ENCODE measurements around the gene LRFN3.
A peak's percentile ranks its signal among the peaks of the same experiment; 100 is the strongest.
"Not testable (repeated sequence)": the region's sequence is repeated elsewhere in the genome, so short reads cannot be mapped to it uniquely, and the experiment has no call there.

Gene LRFN3

DNA sequence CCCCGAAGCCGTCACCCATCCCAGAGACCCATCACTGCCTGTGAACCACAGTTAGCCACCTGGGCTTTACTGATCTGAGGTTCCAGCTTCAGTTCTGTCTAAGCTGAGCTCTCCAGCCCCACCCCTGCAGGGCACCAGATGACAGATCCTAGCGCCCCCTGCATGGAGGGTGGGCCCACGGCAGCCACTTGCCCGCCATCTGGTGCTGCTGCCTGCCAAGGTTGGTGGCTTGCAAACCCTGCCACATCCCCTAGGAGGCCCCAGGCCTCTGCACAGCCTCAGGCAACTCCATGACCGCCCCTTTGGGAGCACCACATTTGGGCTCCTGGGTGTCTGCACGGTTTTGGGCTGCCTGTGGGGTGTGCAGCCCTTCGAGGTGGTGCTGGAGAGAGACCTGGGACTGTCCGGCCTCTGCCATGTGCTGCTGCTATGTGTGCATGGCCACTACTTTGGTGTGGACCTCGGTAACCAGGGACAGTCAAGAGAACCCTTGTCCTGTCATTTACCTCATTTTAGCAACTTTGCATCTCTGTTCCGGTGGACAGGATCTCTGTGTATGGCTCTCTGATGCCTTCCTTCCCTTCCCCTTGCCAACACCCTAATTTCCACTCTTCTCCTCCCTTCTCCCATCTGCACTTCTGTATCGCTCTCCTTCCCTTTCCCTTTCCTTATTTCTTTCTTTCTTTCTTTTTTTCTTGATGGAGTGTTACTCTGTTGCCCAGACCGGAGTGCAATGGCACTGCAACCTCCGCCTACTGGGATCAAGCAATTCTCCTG is 41.5 kb downstream of the LRFN3 start:
- no peak for DNase-seq (ENCODE audit: low spot score)

DNA sequence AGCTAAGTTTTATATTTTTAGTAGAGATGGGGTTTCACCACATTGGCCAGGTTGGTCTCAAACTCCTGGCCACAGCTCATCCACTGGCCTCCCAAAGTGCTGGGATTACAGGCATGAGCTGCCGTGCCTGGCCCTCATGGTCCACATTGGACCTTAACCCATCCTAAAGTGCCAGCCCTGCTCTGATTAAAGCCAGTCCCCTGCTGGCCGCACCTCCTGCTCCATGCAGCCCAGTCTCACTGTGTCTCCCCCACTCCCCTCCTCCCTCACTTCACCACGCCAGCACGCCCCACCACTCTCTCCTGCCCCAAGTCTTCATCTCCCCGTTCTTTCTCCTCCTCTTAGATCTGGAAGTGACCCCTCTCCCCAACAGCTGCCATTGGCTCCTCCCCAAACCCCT is 42.1 kb downstream of the LRFN3 start:
- DNase-seq (ENCODE audit: low spot score) = no peak

DNA sequence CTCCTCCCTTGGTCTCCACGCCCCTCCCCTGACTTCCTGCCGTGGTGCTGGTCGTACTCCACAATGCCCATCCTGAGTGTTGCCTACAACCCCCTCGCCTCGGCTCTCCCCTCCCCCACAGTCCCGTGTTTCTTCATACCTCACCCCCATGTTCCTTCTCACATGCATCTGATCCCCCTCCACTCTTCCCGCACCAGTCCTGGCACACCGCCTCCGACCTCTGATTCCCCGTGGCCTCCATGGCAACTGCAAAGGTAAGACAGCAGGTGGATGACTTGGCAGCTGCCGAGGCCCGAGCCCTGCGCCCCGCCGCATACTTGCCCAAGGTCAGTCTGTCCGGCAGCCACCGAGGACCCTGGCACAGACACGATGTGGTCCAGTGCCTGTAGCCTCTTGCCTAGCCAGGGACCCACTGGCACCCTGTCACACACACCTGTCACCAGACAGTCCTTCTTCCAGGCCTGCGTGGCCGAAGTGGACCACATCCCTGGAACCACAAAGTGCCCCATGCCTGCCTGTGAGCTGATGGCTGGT is 42.7 kb downstream of the LRFN3 start:
- DNase-seq (ENCODE audit: low spot score) = no peak

DNA sequence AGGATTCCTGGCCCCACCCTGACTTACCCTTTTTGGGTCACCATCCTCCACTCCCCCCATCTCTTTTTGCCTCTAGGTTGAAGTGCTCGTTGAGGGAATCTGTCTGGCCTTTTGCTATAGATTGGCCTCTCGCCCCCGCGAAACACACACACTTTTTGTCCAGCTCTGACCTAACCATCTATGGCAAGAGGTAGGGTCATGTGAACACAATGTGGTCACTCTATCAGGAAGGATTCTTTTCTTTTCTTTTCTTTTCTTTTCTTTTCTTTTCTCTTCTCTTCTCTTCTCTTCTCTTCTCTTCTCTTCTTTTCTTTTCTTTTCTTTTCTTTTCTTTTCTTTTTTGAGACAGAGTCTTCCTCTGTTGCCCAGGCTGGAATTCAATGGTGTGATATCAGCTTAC is 44.8 kb downstream of the LRFN3 start:
- DNase-seq (ENCODE audit: low spot score) = not testable (repeated sequence)

DNA sequence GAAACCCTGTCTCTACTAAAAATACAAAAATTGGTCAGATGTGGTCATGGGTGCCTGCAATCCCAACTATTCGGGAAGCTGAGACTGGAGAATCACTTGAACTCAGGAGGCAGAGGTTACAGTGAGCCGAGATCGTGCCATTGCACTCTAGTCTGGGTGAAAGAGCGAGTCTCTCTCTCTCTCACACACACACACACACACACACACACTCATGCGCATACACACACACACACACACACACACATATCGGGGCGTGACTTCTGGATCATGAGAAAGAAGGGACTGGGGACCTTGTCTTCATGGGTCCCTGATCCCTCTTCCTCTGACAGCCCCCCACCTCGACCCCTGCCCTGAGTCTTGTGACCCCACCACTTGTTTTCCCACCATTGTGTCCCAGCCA is 47.0 kb downstream of the LRFN3 start:
- DNase-seq (ENCODE audit: low spot score) = no peak

DNA sequence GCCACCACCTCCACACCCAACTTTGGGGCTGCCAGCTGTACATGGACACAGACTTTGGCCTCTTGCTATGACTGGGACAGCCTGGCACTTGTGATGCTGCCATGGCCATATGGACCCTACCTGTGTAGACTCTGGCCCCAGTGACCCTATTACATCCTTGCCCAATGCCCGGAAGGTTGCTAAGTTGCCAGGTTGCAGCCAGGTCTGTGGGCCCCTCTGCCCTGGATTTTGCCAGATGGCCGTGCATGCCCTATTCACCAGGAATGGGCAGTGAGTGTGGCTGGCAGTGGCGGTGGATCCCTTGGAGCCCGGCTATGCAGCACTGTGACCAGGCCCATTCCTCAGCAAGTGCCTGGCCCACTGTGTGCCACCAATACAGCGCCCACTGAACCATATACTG is 49.9 kb downstream of the LRFN3 start:
- DNase-seq (ENCODE audit: low spot score) = no peak

DNA sequence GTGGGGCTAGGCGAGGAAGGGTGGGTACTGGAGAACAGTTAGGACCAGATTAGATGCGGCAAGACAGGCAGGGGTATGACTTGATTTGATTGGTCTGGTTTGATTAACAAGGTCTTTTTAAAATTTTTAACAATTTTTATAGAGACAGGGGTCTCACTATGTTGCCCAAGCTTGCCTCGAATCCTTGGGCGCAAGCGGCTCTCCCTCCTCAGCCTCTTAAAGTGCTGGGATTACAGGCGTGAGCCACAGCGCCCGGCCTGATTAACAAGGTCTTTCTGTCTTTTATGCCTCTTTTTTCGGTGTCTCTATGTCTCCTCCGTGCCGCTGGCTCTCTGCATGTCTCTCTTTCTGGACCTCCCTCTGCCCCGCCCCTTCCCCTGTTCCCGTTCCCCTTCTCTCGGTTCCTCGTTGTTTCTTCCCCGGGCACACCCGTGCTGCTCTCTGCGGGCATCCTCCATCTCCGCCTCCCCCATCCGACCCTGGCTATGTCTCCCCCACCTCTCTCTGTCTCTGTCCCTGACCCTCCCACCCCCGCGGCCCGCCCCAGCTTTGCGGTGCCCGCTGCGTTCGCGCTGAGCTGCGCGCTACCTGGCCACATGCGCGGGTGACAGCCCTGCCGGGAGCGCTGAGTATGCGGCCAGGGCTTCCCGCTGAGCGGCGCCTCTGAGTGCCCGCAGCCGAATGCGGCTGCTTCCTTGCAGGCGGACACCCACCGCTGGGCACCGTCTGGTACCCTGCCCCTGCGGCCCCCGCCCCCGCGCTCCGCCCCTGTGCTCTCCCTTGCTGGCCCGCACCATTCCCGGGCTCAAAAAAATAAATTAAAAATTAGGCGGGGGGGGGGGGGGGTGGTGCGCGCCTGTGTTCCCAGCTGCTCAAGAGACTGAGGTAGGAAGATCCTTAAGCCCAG is 50.7 kb downstream of the LRFN3 start:
- peak; percentile 18 for DNase-seq (ENCODE audit: low spot score)

DNA sequence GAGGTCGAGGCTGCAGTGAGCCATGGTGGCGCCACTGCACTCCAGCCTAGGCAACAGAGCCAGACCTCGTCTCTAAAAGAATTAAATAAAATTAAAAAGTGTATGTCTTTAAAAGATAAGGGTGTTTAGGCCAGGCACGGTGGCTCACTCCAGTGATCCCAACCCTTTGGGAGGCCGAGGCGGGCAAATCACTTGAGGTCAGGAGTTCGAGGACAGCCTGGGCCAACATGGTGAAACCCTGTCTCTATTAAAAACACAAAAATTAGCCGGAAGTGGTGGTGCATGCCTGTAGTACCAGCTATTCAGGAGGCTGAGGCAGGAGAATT is 51.4 kb downstream of the LRFN3 start:
- DNase-seq (ENCODE audit: low spot score) = no peak

DNA sequence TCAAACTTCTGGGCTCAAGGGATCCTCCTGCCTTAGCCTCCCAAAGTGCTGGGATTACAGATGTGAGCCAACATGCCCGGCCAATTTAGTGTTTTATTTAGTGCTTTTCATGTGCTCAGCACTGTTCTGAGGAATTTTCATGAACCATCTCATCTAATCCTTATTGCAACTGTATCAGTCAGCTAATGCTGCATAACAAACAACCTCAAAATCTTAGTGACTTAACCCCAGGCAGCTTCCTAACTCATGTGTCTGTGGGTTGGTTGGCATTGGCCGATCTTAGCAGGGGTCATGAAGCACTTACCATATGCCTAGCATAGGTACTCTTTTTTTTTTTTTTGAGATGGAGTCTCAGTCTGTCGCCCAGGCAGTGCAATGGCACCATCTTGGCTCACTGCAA is 52.6 kb downstream of the LRFN3 start:
- no peak for DNase-seq (ENCODE audit: low spot score)

DNA sequence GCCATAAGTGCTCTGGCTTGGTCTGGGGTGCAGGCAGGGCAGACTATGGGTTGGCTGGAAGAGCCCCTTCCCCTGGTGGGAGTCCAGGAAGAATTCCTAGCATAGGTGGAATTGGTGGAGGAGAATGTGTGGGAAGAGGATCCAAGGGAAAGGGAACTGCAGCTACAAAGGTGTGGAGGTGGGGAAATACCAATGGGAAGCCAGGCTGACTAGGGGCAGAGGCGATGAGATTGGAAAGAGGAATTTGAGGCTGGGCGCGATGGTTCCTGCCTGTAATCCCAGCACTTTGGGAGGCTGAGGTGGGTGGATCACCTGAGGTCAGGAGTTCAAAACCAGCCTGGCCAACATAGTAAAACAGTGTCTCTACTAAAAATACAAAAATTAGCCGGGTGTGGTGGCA is 54.0 kb downstream of the LRFN3 start:
- DNase-seq (ENCODE audit: low spot score) = no peak

DNA sequence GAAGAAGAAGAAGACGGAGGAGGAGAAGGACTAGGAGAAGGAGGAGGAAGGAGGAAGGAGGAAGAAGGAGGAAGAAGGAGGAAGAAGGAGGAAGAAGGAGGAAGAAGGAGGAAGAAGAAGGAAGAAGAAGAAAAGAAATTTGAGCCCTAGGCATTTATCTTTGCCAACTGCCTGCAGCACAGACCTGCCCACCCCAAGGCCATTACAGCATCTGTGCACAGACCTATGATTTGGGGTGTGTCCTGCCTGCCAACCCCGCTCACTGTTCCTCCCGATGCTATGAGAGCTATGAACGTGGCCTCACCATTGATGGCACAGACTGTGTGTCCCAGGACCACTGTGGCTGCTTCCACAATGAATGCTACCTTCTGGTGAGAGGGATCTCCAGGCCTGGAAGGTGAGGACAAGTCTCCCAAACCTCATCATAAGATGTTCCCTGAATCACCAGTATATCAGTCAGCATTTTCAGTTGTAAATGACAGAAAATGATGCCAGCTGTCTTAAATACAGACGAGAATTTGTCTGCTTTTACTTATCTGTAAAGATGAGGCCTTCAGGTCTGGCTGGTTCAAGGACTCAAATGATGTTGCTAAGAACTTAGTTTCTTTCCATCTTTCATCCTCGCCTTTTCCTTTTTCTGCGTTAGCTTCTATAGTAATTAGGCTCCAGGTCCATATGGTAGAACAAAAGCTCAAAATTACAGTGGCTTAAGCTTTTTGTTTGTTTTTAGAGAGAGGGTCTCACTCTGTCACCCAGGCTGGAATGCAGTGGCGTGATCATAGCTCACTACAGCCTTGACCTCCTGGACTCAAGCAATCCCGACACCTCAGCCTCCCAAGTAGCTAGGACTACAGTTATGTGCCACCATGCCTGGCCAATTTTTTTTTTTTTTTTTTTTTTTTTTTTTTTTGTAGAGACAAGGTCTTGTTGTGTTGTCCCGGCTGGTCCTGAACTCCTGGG is 54.9 kb downstream of the LRFN3 start:
- DNase-seq (ENCODE audit: low spot score) = no peak

DNA sequence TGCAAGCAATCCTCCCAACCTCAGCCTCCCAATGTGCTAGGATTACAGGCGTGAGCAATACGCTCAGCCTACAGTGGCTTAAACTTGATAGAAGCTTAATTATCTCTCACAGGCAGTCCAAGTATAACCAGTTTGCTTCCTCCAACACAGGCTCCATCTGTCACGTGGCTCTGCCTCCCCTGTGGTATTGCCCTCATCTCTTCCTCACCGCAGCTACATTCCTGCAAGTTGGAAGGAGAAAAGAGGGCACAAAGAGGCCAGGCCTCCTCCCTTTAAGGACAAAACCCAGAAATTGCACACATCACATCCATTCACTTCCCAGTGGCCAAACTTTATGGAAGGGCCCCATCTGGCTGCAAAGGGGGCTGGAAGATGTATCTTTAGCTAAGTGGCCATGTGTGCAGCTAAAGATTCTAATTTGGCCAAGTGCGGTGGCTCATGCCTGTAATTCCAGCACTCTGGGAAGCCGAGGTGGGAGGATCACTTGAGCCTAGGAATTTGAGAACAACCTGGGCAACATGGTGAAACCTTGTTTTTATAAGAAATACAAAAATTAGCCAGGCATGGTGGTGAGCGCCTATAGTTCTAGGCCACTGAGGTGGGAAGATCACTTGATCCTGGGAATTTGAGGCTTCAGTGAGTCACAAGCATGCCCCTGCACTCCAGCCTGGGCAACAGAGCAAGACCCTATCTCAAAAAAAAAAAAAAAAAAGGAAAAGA is 55.7 kb downstream of the LRFN3 start:
- no peak for DNase-seq (ENCODE audit: low spot score)

DNA sequence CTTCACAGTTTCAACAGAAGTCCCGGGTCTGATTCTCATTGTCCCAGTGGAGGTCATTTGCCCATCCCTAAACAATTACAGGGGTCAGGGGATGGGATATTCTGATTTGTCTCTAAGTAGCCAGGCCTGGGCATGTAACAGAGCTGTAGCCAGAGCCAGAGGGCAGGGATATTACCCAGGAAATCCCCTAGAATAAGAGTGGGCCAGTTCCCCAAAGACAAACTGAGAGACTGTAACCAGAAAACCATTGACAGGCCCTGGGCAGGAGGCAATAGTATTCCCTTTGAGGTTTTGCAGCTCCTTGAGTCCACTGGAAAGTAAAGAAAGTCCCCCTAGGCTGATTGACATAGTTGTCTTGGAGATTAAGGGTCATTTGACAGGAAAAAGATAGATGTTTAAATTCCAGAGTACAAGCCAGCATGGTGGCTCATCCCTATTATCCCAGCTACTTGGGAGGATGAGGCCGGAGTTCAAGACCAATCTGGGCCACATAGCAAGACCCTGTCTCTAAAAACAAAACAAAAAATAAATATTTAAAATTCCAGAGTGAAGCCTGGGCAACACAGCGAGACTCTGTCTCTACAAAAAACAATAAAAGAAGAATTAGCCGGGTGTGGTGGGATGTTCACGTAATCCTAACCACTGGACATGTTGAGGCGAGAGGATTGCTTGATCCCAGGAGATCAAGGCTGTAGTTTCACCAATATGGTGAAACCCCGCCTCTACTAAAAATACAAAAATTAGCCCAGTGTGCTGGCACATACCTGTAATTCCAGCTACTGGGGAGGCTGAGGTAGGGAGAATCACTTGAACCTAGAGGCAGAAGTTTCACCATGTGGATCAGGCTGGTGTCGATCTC is 57.0 kb downstream of the LRFN3 start:
- no peak for DNase-seq (ENCODE audit: low spot score)

DNA sequence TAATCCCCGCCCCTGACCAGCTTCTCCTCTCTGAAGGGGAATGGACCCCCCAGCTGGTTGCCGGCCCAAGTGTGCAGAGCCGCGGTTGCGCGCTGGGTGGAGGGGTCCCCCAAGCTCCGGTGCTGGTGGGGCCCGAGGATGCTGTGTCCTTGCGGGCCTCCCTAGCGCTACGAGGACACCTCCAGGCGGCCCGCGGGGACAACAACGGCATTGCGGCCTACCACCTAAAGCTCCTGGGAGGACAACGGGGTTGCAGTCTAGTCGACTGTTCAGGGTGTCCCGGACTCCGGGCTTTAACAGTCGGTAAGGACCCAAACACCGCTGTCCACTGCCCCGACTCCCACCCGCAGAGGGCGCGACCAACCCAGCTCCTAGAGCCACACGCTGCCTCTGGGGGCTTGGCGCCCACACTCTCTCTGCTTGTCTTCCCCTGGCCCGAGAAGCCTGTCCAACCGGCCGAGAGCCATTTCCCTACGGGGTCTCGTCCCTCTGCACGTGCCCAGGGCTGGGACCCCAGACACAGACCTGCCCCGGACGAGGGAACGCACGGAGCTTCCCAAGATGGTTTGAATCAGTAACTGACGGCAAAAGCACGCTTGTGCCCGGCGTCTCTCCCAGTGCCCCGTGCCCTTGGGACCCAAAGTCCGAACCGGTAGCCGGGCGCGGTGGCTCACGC is 57.9 kb downstream of the LRFN3 start:
- DNase-seq (ENCODE audit: low spot score) = no peak

Data from LoVo (cell line).